SK-N-MC (cell line): Measurements from ENCODE around the gene TBC1D3H.
"Not testable (repeated sequence)": the region's sequence is repeated elsewhere in the genome, so short reads cannot be mapped to it uniquely, and the experiment has no call there.

ENCODE experiments used
- EZH2 ChIP-seq: fragments of 200-600 bp; sonication (generic); IDR thresholded peaks from one replicate; pipeline ENCODE4 v1.6.1; 2017; ENCODE audit warnings: antibody characterized with exemption
- FOXP2 ChIP-seq: optimal IDR thresholded peaks from 2 replicates; pipeline ENCODE3; 2011; ENCODE audit warnings: mild to moderate bottlenecking, moderate library complexity; ENCODE audit not compliant: insufficient read depth; ENCODE audit errors: extremely low read length, control extremely low read depth
- POLR2AphosphoS5 ChIP-seq: IDR thresholded peaks from 2 replicates; pipeline ENCODE4 v1.6.1; 2012; ENCODE audit warnings: mild to moderate bottlenecking, low read depth, low read length, borderline replicate concordance

DNA sequence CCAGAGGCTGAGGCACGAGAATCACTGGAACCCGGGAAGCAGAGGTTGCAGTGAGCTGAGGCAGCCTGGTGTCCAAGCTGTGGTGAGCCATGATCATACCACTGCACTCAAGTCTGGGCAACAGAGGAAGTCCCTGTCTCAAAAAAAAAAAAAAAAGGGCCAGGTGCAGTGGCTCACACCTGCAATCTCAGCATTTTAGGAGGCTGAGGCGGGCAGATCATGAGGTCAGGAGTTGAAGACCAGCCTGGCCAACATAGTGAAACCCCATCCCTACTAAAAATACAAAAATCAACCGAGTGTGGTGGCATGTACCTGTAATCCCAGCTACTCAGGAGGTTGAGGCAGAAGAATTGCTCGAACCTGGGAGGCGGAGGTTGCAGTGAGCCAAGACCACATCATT is 25.7 kb downstream of the TBC1D3H start:
- TF ChIP-seq POLR2AphosphoS5, EZH2, FOXP2: not testable (repeated sequence)
